Fibroblast of the conjunctiva (primary cell): Measurements from ENCODE around the gene UBL5.
"Not testable (repeated sequence)": the region's sequence is repeated elsewhere in the genome, so short reads cannot be mapped to it uniquely, and the experiment has no call there.

Source experiments
- DNase-seq: peaks from one replicate; pipeline ENCODE4 v3.0.0-alpha.2; 2010; ENCODE audit warnings: low read depth

Gene UBL5

DNA sequence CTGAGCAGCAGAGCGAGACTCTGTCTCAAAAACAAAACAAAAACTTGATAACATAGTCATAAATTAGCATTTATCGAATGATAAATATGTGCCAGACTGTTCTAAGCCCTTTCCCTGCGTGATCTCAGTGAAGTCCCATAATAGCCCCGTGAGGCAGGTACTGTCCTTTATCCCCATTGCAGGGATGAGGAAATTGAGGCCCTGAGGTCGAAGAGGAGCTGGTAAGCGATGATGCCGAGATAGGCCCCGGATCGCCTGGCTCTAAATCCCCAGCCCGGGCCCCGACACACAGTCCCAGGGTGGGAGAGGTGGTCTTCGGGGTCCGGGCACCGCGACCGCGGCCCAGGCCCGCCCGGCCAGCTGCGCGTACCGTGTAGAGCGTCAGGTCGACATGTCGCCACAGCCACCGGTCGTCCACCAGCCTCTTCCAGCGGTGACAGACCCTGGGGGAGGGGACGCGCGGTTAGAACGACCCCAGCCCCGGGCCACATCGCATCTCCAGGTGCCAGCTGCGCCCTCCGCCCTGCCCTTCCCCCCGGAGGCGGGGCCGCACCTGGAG, 9.5 kb upstream of the UBL5 start:
- no peak for DNase-seq

DNA sequence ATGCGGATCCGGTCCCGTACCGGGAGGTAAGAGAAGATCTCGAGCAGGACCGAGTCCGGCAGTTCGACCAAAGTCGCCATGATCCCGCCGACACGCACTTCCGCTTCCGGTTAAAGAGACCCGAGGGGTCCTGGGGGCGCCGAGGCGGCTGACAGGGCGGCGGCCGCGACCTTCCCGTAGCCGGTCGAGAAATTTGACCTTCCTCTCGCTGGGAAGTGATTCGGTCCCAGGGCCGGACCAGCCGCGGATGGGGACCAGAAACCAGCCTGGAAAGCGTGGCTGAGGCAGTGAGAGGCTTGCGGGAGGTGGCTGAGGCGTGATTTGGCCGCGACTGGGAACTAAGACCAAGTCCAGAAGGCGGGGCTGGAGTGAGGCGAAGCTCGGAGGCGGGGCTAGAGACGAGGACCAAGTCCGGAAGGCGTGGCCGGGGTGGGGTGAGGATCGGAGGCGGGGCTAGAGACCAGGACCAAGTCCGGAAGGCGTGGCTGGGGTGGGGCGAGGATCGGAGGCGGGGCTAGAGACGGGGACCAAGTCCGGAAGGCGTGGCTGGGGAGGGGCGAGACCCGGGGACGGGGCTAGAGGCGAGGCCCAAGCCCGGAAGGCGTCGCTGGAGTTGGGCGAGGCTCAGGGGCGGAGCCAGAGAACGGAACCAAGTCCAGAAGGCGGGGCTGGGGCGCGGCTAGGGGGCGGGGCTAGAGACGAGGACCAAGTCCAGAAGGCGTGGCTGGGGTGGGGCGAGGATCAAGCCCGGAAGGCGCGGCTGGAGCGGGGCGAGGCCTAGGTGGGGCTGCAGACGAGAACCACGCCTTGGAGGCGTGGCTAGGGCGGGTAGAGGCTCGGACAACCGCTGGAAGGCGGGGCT, 8.8 kb upstream of the UBL5 start, which contains the start of gene FBXL12:
Gene FBXL12 (minus strand): TSS at position 346 of the 862 bp plus-strand sequence. CDS start 266 bp downstream, at position 80.
- peak; percentile 100 for DNase-seq

DNA sequence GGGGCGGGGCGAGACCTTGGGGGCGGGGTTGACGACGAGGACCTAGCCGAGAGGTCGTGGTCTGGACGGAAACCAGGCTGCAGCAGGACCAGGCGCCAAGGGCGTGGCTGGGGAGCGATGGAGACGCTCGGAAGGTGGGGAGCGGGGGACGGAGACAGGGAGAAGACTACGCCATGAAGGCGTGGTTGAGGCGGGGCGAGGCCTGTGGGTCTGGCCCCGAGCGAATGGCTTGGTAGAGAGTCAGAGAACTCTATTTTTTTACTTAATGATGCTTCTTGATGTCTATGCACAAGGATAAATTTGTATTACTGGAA, 8.2 kb upstream of the UBL5 start:
- DNase-seq: no peak

DNA sequence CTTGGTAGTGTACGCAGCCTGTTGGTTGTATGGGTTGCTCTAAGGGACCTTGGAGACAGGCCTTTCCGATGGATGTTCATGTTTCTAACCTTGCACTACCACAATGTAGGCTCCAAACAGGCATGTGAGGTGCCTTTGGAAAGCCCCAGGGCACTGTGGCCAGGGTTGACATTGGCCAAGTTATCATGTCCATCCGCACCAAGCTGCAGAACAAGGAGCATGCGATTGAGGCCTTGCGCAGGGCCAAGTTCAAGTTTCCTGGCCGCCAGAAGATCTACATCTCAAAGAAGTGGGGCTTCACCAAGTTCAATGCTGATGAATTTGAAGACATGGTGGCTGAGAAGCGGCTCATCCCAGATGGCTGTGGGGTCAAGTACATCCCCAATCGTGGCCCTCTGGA, 7.7 kb upstream of the UBL5 start:
- DNase-seq: not testable (repeated sequence)

DNA sequence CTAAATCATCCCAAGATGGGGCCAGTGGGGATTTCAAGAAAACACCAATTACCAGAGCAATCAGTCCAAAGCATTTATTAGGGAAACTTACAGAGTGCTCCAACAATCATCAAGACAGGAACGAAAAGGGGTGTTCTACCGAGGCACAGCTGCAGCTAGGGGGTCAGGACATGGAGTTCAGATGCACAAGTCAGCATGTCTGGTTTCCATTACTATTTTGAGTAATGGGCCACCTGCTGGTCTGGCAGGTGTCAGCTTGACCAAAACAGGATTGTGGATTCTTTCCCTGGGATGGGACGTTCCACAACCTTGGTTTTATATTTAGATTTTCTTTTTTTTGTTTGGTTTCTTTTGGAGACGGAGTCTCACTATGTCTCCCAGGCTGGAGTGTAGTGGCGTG, 3.9 kb upstream of the UBL5 start:
- DNase-seq: no peak

DNA sequence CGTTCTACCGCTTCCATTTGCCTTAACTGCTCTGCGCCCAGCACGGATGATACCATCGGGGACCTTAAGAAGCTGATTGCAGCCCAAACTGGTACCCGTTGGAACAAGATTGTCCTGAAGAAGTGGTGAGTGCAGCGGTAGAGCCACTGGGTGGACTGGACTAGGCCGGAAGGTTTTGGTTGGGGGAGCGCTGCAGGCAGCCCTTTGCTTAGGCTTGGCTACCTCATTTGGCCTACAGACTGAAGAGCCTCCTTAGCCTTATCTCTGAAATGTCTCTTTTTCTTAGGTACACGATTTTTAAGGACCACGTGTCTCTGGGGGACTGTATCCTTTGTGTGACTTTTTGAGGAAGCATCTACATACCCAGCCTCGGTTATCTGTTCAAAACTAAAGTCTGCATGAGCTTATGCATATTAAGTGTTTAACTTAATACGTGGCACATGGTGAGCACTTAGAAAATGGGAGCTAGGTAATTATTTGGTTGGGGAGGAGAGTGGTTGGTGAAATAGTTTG, 889 bp downstream of the UBL5 start:
- no peak for DNase-seq

DNA sequence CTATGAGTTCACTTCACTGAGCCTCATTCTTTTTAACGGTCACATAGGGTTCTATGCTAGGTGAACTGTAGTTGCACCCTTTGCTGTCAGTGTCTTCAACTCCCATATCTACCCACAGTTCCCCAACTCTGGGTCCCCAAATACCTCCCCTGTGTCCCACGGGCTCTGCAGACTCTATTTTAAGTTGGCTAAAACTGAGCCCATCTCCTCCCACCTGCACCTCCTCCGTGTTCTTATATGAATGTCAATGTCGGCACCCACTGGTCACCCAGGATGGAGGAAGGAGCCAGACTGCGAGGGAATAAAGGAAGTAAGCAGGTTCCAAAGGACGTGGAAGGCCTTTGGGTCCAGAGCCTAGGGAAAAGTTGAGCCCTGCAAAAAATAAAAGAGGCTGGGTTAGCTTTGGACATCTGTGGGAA, 6.6 kb downstream of the UBL5 start:
- DNase-seq: no peak

DNA sequence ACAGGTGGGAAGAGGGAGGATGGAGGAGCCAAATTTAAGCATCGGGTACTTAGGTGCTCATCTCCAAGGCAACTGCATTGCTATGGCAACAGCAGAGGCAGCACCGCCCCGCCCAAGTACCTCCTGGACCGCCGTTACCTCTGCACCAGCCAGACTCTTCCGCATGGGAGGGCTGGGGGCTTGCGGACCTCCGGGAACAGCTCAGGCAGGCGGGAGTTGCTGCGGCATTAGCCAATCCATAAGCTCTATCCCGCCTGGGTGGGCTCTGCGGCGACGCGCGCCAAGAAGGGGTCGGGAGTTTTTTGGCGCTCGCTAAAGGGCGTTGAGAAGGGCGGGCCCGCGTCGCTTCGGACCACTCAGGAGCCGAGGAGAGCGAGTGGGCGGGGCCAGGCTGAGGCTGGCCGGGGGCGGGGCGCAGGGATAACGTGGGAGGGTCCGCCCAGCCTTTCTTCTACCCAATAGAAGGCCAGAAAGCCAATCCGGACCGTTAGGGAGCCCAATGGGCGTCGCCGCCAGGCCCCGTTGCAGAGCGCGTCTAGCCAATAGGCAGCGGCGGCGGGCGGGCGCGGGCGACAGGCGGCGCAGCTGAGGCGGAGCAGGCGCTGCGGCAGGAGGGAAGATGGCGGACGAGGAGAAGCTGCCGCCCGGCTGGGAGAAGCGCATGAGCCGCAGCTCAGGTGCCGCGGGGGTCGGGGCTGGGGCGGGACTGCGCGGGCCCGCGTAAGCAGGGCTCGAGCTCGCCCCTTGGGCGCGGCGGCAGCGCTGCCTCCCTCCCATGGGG, 7.2 kb downstream of the UBL5 start, which contains the start of gene PIN1:
Gene PIN1 (plus strand): TSS at position 593 of the 781 bp plus-strand sequence. CDS start 27 bp downstream, at position 620.
- DNase-seq: peak; percentile 97

DNA sequence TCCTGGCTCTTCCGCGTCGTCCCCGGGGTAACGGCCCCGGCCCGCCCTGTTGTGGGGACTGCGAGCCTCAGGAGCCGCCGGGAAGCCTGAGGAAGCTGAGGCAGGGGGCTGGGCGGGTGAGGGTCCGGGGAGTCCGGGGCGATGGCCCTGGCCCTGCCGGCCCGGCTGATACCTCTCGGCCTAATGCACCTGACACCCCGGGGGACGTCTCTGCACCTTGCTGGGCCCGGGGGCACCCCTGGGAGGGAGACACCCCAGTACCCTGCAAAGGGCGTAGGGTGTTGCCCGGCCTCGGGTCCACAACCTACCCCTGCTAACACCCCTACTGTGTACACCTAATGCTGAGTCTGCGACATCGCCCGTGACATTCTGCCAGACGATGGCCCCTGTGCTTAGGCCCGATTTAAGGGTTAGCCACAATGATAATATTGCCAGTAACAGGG, 7.8 kb downstream of the UBL5 start:
- no peak for DNase-seq

DNA sequence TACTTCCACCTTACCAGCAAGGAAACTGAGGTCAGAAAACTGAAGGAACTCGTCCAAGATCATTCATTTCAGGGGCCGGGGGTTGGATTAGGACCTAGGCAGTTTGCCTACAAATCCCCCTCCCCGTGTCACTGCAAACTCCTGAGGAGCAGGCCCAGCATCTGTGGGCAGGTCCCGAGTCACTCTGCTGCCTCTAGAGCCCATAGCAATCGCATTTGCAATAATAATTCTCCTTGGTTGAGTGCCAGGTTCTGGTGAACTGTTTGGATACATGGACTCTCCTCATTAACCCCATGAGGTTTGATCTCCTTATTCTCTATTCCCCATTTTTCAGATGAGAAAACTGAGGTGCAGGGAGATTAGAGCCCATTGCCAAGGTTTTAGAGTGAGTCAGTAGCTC, 8.3 kb downstream of the UBL5 start:
- peak; percentile 10 for DNase-seq

DNA sequence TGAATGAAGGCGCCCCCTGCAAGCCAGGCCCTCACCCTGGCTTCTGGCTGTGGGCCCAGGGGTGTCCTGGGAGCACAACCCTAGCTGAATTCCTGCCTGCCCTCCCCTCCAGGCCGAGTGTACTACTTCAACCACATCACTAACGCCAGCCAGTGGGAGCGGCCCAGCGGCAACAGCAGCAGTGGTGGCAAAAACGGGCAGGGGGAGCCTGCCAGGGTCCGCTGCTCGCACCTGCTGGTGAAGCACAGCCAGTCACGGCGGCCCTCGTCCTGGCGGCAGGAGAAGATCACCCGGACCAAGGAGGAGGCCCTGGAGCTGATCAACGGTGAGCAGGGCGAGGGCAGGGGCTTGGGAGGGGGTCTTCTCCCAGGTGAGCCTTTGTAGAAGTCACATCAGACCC, 10.6 kb downstream of the UBL5 start:
- no peak for DNase-seq

DNA sequence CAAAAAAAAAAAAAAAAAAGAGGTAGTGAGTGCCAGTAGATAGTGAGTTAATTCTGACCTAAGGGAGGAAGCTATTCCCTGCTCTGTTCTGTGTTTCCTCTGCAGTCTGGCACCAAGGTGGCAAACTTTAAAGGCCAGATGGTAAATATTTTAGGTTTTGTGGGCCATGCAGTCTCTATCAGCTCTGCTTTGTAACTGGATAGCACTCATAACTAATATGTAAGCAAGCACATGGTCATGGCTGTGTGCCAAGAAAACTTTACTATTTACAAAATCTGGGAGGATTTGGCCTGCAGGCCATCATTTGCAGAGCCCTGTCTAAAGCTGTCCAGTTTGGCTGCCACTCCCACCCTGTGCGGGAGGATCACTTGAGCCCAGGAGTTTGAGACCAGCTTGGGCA, 11.7 kb downstream of the UBL5 start:
- peak; percentile 12 for DNase-seq

DNA sequence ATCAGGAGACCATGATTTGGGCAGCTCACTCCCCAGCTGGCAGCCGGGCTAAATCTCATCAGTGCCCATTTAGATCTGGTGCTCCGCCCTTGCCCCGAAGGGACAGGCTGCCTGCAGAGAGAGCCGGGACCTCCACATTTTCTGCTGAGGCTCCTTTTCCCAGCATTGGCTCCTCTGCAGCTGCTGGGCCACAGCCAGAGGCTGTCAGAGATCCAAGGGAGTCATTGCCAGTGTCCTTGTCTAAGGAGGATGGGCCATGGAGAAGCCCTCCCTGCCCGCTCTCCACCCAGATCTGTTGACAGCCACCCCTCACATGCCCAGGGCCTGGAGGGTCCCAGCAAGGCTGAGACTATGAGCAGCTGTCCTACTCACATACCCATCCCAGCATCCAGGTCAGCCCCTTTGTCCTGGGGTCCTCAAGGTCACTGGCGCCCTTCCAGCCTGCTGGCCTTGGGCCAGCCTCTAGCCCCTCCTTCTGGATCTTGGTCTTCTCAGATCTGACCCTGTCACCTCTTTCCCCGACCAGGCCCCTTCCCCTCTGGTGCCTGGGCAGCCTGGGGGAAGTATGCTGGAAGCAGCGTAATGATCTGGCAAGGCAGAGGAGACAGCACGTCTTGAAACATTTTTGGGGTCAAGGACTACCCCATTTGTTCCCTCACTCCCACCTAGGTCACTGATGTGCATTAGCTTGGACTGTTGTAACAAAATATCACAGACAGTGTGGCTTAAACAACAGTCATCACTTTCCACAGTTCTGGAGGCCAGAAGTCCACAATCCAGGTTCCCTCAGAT, 15.3 kb downstream of the UBL5 start:
- DNase-seq: no peak

DNA sequence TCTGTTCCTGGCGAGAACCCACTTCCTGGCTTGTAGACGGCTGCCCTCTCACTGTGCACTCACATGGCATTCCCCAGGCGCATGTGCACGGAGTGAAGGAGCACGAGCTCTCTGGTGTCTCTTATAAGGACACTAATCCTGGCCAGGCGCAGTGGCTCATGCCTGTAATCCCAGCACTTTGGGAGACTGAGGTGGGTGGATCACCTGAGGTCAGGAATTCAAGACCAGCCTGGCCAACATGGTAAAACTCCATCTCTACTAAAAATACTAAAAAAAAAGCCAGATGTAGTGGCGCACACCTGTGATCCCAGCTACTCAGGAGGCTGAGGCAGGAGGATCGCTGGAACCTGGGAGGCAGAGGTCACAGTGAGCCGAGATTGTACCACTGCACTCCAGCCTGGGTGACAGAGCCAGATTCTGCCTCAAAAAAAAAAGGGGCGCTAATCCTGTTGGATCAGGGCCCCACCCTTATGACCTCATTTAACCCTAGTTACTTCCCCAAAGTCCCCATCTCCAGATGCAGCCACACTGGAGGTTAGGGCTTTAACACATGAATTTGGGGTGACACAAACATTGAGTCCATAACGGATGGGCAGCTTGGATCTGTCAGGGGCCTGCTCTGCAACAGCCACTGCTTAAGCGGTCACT, 16.0 kb downstream of the UBL5 start:
- not testable (repeated sequence) for DNase-seq

DNA sequence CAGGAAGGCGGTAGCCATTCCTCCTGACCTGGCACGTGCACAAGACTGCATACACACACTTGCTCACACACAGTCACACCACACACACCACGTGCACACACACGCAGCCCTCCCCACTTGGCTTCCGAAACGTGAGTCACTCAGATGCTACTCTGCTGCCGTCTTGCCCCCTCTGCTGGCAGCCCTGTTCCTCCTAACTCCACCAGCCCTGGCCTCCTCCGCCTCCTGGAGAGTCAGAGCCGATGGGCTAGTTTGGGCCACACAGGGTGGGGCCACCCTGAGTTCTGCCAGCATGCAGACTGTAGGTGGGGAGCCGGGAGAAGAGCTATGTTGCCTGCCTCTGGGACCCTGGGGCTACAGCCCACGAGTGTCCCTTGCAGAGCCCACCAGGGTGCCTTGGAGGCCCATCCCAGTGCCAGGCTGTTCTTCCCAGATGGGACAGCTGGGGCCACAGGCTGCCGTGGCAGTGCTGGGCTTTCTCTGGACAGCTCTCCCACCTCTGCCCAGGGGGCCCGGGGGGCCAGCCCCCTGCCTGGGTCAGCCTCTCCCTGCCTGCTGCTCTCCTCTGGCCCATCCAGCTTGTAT, 19.5 kb downstream of the UBL5 start:
- DNase-seq: peak; percentile 89

DNA sequence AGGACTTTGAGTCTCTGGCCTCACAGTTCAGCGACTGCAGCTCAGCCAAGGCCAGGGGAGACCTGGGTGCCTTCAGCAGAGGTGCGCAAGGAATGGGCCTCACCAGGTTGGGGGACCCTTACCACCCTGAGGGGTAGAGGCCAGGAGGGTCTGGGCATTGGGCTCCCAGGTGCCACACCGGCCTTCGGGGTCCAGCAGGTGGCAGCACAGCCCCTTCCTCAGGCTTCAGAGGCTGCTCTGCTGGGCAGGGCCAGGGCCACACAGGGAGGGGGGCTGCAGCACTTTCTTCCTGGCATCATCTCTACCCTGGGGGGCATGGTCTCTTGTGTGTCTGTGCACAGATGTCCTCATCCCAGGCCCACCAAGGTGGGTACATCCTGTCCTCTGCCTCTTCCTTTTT, 20.3 kb downstream of the UBL5 start:
- DNase-seq: no peak

DNA sequence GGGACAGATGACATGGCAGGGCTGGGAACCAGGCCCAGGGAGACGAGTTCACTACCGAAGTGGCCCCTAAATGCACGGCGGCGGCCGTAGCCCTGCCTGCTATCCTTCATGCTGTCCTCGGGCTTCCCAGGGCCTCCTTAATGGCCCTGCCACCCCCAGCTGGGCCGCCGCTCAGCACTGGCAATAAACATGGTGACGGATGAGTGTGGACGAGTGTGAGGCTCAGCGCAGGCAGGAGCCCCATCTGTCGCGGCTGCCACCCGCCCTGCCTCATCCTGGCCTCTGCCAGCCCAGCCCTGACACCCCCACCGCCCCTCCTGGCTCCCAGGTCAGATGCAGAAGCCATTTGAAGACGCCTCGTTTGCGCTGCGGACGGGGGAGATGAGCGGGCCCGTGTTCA, 21.0 kb downstream of the UBL5 start:
- DNase-seq: no peak

DNA sequence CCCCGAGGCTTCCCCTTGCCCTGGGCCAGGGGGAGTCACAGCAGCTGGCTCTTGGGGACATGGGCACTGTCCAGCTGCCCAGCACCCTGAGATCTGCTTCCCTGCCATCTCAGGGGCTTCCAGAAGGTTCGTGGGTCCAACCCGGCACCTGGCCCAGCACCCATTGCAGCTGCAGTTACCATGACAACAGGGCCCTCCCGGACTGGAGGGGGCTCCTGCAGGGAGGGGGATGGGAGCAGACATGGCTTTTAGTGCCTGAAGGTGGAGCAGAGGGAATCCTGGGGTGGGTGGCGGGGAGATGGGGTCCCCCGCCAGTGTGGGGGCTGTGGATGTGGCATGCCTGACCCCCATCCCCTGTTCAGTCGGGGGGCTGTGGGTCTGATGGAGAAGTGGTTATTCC, 22.1 kb downstream of the UBL5 start:
- no peak for DNase-seq

DNA sequence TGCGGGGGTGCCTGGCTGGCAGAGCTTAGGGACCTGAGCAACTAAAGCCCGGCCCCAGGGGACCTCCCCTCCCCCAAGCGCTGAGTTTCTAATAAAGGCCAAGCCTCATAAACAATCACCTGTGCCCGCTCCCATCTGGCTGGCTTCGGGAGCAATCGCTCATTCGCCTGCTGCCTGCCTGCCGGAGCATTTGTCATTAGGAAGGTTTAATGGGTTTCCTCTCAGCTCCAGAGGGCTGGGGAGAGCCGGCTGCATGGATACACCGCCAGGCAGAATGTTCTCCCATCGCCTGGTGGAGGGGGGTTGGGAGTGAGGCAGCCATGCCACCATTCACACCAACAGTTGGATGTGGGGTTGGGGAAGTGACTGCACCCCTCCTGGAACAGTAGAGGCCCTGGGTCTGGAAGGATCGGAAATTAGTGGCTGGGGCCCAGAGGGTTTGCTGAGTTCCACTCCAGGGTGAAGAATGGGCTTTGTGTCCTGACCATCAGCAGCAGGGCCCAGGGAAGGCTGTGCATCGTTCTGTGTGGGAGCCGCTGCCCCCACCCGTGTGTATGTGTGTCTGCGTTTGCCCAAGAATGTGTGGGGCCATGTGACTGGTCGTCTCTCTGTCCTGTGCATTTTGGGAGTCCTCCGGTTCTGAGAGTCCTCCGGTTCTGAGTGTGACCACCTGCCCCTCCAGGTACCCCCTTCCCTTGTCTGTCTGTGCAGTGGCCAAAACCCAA, 22.7 kb downstream of the UBL5 start:
- no peak for DNase-seq

DNA sequence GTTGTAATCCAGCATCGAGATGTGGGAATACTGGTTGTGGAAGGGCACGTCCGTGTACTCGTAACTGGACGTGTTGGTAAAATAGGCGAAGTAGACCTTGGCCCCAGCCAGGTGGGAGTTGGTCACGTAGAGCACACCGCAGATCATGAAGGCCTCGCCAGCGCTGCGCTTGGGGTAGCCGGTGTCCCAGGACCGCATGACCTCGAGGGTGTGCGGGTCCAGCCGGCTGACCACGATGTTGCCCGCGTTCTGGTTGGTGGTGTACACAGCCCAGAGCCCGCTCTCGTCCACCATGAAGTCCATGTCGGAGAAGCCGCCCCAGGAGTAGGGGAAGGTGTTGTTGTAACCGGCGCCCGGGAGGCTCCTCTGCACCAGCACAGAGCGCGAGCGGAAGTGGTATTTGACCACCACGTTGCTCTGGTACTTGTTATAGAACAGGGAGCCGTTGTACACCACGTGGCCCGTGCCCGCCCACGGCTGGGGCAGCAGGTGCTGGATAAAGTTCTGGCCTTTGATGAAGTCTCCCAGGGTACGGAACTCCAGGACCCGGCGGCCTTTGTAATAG, 26.6 kb downstream of the UBL5 start:
- DNase-seq: no peak
